H1 (cell line): ENCODE data around the gene RAB10. TPM values are rescaled to one million over a fixed set of nuclear protein-coding genes. Genes with fewer than 3 reads are reported as not detected.

ENCODE experiments used
- BCL11A ChIP-seq, 2 experiments: IDR thresholded peaks; one replicate each; pipeline ENCODE4 v1.6.1; 2011; ENCODE audit warnings: low read depth in 2 of 2, low read length in 2 of 2, mild to moderate bottlenecking in 2 of 2
- CHD2 ChIP-seq: IDR thresholded peaks from 2 replicates; pipeline ENCODE4 v1.6.1; 2012; ENCODE audit warnings: low read length, improper control_type of control experiment
- polyA plus RNA-seq, 7 experiments: library from polyadenylated mRNA; depleted of rRNA in 3 of 7; stranded (reverse) in 5 of 7; unstranded in 2 of 7; fragments of >200 nt in 5 of 7; fragments of 200-250 nt in 2 of 7; gene quantifications; 1 replicate in 5 of 7; 2 replicates in 1 of 7; 4 replicates in 1 of 7; pipeline versions ENCODE4 v1.2.1 to v1.2.3, GENCODE V29; 2011 to 2013; ENCODE audit warnings: missing spikeins in 2 of 7, mixed read lengths in 2 of 7
- total RNA-seq: library from RNA; stranded (reverse); fragmentation: NEBNext Ultra II Directional; extraction: Animal tissue kit (Norgen Biotek cat#: 25700); gene quantifications from 2 replicates; pipeline ENCODE4 v1.2.1, GENCODE V29; 2021

RAB10 gene
- total and polyA plus RNA-seq, 2 of the 8 experiments (the other 6 are each of a cell fraction or from before 2014, with no cell fraction given): 42.6 to 136 TPM

DNA sequence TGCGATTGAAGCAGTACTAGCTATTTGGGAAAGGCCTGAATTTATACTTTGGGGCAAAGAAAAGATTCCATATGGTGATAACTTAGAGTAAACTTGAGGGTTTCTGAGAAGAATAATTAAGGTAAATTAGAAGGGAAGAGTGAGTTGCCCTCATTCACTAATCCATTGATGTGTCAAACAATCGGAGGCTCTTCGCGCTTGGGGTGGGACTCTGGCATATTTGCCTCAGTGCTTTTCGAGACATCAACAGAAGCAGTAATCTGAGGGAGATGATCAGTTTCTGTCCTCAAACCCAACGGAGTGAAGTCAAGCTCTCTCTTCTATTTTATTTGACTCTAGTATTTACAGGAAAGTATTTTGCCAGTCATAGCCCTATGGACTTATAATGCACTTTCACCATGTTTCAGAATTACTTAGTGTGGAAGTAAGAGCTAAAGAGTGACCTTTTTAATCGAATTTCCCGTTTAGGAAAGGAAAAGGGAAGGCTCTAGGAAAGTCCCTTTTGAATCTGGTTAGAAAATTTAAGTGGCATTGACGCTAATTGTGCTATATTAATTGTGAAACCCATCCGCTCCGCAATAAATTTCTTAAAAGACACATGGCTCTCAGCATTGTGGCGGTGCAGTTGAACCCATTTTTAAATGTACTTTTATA lies 1.3 kb downstream of the RAB10 start (continued):
- no peak for TF ChIP-seq BCL11A (IDR thresholded peaks at IDR 0.05; ENCODE audit: low read depth in 2 of 2, low read length in 2 of 2)
- TF ChIP-seq CHD2: no peak
